Measurements from ENCODE around the gene ICAM1. TPM values are rescaled to one million over a fixed set of nuclear protein-coding genes. Genes with fewer than 3 reads are reported as not detected.

Gene ICAM1
- polyA plus RNA-seq, 3 donors, result 21.6 to 118 (median 40.8) TPM

- no peak overlapping the region for H2AFZ ChIP-seq (ENCODE audit: insufficient read depth, low read depth, low read length, poor library complexity, severe bottlenecking)
- peak; percentile 62 to 74 (median 64) for DNase-seq
- H3K9me3 ChIP-seq (replicated peaks in 1 of 2; ENCODE audit: control insufficient read depth in 1 of 2, insufficient read depth in 1 of 2, low read length in 2 of 2), result peaks cover 6 to 18% of the 10 kb centered on the region in 2 donors
- no peak overlapping the region for H3K9ac ChIP-seq (ENCODE audit: insufficient read depth, low read length, poor library complexity, severe bottlenecking)
- H3K4me3 Mint-ChIP-seq, result peak overlapping the region; percentile 66 to 88
- TF ChIP-seq CTCF (IDR thresholded peaks at IDR 0.05), result no peak
- H3K4me3 ChIP-seq (replicated peaks in 1 of 3; ENCODE audit: low read depth in 2 of 3, low read length in 3 of 3), result peak overlapping the region in 2 of 3 experiments; percentile 15 to 74
- H3K36me3 ChIP-seq (replicated peaks in 1 of 2; ENCODE audit: control insufficient read depth in 1 of 2, insufficient read depth in 2 of 2, low read length in 2 of 2), result peaks cover 19% of the 10 kb centered on the region in 2 donors
- H3K4me1 Mint-ChIP-seq, result peaks cover 85% of the 10 kb centered on the region
- H3K27me3 Mint-ChIP-seq (ENCODE audit: low read depth in 3 of 3), result peaks cover 58 to 73% (median 71%) of the 10 kb centered on the region in 3 donors
- peaks cover 33% of the 10 kb centered on the region for H4K20me1 ChIP-seq (ENCODE audit: insufficient read depth, low read length)
- intact Hi-C loops (cut with micrococcal nuclease), result no loop called here
- H3K36me3 Mint-ChIP-seq, result peaks cover 32 to 41% of the 10 kb centered on the region in 2 donors
- peaks cover 28 to 68% of the 10 kb centered on the region in 2 donors for H3K27me3 ChIP-seq (ENCODE audit: control insufficient read depth in 2 of 2, insufficient read depth in 2 of 2, low read length in 2 of 2)
- peak overlapping the region; percentile 78 for H3K4me2 ChIP-seq (replicated peaks; ENCODE audit: extremely low read depth, low read length, poor library complexity, severe bottlenecking)
- WGBS (ENCODE audit: insufficient coverage), result under 1% methylated on average over 35 of the region's 50 CpGs
- no peak overlapping the region for H3K27ac ChIP-seq (ENCODE audit: low read depth in 1 of 2, low read length in 2 of 2)
- peaks cover 0 to 47% (median 29%) of the 10 kb centered on the region in 7 donors for H3K9me3 Mint-ChIP-seq
- H3K79me2 ChIP-seq (ENCODE audit: insufficient read depth, low read length), result no peaks in the 10 kb centered on the region
- H3K4me1 ChIP-seq (ENCODE audit: control insufficient read depth in 1 of 2, insufficient read depth in 2 of 2, low read length in 2 of 2), result peaks cover 91 to 97% of the 10 kb centered on the region in 2 donors
- H3K27ac Mint-ChIP-seq, result peak overlapping the region in 3 of 7 donors; percentile 49 to 76 (median 58)
Observed at GRCh38 chr19:10289167-10289835, 18.4 kb downstream of the ICAM1 start.

GRCh38 chr19:10289836-10290356, 19.0 kb downstream of the ICAM1 start, which contains the start of gene ICAM5:
Gene ICAM5, plus strand, starts transcription at chr19:10289952. Its CDS starts 92 bp downstream, at chr19:10290044.
- peaks cover 32 to 74% of the 10 kb centered on the region in 2 donors for H3K27me3 ChIP-seq (ENCODE audit: control insufficient read depth in 2 of 2, insufficient read depth in 2 of 2, low read length in 2 of 2)

More at GRCh38 chr19:10289836-10290356, 19.0 kb downstream of the ICAM1 start, which contains the start of gene ICAM5:
- intact Hi-C loops (cut with micrococcal nuclease), result no loop called here
- Histone ChIP-seq H3K79me2 (ENCODE audit: insufficient read depth, low read length) (no peaks in the 10 kb centered on the region), H3K9me3 (replicated peaks in 1 of 2; ENCODE audit: control insufficient read depth in 1 of 2, insufficient read depth in 1 of 2, low read length in 2 of 2) (peaks cover 6 to 22% of the 10 kb centered on the region in 2 donors), H3K9ac (ENCODE audit: insufficient read depth, low read length, poor library complexity, severe bottlenecking) (peak within 1 kb of the TSS; percentile 33), H2AFZ (ENCODE audit: insufficient read depth, low read depth, low read length, poor library complexity, severe bottlenecking) (peak within 1 kb of the TSS; percentile 73), H3K27ac (ENCODE audit: low read depth in 1 of 2, low read length in 2 of 2) (no peak within 1 kb of the TSS), H3K4me2 (replicated peaks; ENCODE audit: extremely low read depth, low read length, poor library complexity, severe bottlenecking) (peak within 1 kb of the TSS; percentile 78), H3K4me1 (ENCODE audit: control insufficient read depth in 1 of 2, insufficient read depth in 2 of 2, low read length in 2 of 2) (peaks cover 95 to 97% of the 10 kb centered on the region in 2 donors), H3K4me3 (replicated peaks in 1 of 3; ENCODE audit: low read depth in 2 of 3, low read length in 3 of 3) (peak within 1 kb of the TSS in 2 of 3 experiments; percentile 29 to 74), H4K20me1 (ENCODE audit: insufficient read depth, low read length) (peaks cover 27% of the 10 kb centered on the region), H3K36me3 (replicated peaks in 1 of 2; ENCODE audit: control insufficient read depth in 1 of 2, insufficient read depth in 2 of 2, low read length in 2 of 2) (peaks cover 13% of the 10 kb centered on the region in 2 donors)
- DNase-seq, result peak in 1 of 3 donors; percentile 15
- TF ChIP-seq CTCF (IDR thresholded peaks at IDR 0.05), result no peak
- Mint-ChIP-seq H3K27me3 (ENCODE audit: low read depth in 3 of 3) (peaks cover 64 to 79% (median 77%) of the 10 kb centered on the region in 3 donors), H3K9me3 (peaks cover 0 to 48% (median 31%) of the 10 kb centered on the region in 7 donors), H3K36me3 (peaks cover 26 to 38% of the 10 kb centered on the region in 2 donors), H3K4me3 (peak within 1 kb of the TSS; percentile 75 to 94), H3K4me1 (peaks cover 89% of the 10 kb centered on the region), H3K27ac (peak within 1 kb of the TSS in 6 of 7 donors; percentile 17 to 78 (median 60))
- WGBS (ENCODE audit: insufficient coverage), result under 1% methylated on average over 40 of the region's 45 CpGs

All from CD14-positive monocyte (primary cell).